Activated CD4-positive, alpha-beta T cell treated with anti-CD3 and anti-CD28 coated beads for 4 hours (primary cell): ENCODE data around the gene KCND1.
A peak's percentile ranks its signal among the peaks of the same experiment; 100 is the strongest.

Experiments
- DNase-seq, 2 donors: peaks; one replicate each; pipeline ENCODE4 v3.0.0-alpha.2; 2020

The KCND1 gene

DNA sequence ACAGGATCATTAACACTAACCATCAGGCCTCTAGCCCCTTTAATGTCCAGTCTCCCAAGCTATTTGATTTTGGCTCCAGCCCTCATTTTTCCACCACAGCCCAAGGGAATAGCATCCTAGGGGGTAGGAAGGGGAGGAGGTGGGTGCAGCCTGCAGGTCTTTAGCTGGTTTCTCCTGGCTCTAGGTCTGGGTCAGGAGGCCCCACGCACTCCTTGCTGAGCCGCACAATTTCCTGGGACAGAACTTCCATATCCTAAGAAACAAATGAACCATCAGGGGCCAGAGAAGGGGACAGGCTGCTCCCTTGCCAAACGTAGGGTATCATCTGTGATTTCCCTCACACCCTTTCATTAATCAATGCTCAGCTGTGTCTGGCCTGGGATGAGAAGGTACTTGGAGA lies 2.4 kb upstream of the KCND1 start:
- DNase-seq, result no peak

DNA sequence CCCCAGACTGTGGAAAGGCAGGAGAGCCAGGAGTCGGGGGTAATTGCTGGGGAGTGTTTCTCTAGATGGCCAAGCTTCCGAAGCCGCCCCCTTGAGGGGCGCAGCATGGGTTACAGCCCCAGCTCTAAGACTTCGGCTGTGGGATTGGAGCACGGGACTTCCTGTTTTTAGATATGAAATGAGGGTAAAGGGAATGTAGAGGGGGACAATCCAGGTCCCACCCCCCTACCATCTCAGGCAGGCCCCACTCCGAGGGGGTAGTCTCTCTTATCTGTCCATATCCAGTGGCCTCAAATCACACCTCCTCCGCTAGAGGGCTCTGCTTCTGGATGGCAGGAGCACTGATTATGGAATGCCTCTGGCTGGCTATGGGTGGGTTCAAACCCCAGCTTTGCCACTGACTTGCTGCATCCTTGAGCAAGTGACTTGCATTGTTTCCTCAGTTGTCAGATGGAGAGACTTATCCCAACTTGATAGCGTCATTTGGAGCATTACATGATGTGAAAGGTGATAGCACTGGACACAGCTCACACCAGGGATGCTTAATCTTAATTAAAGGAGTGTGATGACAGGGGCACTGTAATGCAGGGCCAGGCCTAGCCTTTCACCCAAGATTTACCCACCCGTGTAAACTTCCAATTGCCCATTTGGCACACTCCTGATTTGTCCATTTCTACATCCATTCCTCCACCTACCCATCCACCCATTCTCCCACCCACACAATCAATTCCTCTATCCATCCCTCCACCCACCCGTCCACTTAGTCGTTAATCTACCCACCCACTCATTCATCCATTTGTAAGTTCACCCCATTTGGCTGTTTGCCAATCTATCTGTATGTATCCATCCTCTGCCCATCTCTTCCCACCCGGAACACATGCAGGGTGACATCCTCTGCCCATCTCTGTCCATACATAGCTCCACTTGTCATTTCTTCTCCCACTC lies 848 bp upstream of the KCND1 start:
- DNase-seq, result peak; percentile 20 to 23

GRCh38 chrX:48969471-48969870 lies 2.2 kb downstream of the KCND1 start:
- no peak for DNase-seq

DNA sequence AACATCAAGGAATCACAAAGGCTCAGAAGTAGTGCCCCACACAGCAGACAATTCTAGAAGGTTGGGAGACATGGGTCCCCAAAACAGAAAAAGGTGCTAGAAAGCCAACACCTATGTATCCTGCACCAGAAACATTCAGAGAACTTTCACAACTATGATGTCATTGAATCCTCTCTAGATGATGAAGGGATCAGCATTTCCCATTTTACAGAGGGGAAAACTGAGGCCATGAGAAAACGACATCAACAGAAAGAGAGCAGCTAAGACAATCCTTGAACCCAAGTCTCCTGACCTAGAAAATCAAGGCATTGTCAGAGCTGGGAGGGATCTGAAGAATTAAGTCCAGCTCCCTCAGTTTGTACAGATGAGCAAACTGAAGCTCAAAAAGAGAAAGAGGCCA lies 3.3 kb downstream of the KCND1 start:
- no peak for DNase-seq

GRCh38 chrX:48966796-48967579 lies 4.7 kb downstream of the KCND1 start:
- DNase-seq, result no peak

DNA sequence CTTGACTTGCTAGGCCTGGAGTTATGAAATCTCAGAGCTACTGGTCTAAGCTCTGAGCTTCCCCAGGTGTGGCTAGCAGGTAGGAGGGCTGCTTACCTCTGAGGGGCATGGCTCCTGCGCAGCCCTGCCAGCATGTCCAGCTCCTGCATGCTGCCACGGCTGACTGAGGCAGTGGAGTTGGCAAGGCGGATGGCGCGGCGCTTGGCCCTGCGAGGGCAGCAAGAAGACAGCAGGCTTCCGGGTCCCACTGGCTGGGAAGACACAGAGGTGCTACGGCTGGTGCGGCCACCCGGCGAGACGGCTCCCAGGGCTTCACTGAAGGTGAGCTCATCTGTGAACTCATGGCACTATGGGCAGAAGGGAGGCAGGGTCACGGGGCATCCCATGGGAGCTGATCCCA lies 5.7 kb downstream of the KCND1 start:
- no peak for DNase-seq

DNA sequence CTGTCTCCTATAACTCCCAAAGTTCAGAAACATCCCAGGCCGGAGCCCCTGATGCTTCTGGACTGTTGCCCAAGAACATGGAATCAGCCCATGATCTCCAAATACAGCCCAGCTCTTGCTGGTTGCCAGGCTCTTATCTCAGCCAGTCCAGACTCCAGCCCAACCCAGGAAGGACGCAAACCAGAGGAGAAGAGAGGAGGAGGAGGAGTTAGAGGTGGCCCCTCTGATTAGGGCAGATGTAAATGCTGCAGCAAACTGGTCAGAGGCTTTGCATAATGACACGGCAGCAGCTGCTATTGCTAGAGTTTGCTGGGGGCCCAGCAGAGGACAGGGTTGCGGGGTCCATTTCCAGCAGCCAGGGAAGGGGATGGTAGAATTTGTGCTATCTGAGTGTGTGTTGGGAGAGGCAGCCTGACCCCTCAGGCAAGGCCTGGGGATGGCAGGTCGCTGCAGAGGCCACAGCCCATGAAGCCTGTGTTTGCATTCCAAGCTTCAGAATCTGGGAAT lies 10.0 kb downstream of the KCND1 start:
- DNase-seq, result no peak

DNA sequence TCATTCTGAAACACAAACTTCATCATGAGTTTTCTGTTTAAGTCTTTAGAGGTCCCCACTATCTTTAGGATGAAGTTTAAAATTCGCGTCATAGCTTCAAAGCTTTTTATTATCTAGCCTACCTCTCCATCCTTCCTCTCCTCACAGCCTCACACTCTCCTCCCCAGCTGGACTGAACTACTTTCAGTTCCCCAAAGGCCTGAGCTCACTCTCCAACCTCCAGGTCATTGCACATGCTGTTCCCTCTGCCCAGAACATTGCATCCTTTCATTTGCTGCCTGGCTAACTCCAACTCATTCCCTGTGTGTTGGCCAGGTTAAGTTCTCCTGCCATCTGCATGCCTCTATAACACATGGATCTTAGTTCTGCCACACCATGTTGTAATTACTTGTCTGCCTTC lies 11.4 kb downstream of the KCND1 start:
- no peak for DNase-seq

DNA sequence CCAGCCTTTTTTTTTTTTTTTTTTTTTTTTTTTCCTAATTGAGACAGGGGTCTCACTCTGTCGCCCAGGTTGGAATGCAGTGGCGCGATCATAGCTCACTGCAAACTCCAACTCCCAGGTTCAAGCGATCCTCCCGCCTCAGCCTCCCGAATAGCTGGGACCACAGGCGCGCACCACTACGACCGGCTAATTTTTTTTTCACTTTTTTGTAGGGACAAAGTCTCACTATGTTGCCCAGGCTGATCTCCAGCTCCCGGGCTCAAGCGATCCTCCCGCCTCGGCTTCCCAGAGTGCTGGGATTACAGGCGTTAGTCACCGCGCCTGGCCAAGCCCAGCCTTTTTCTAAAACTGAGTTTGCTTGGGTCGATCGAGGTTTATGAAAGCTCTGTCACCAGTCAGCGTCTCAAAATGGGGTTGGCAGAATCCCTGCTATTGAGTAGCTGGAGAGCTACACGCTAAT lies 13.0 kb downstream of the KCND1 start:
- DNase-seq, result no peak

GRCh38 chrX:48957827-48958634 lies 13.6 kb downstream of the KCND1 start:
- peak; percentile 88 to 93 for DNase-seq

GRCh38 chrX:48957477-48957826 lies 14.2 kb downstream of the KCND1 start, which contains the start of gene OTUD5:
Gene OTUD5, minus strand, starts transcription at chrX:48957607. Its CDS starts 37 bp downstream, at chrX:48957570.
- DNase-seq, result peak; percentile 62 to 69

DNA sequence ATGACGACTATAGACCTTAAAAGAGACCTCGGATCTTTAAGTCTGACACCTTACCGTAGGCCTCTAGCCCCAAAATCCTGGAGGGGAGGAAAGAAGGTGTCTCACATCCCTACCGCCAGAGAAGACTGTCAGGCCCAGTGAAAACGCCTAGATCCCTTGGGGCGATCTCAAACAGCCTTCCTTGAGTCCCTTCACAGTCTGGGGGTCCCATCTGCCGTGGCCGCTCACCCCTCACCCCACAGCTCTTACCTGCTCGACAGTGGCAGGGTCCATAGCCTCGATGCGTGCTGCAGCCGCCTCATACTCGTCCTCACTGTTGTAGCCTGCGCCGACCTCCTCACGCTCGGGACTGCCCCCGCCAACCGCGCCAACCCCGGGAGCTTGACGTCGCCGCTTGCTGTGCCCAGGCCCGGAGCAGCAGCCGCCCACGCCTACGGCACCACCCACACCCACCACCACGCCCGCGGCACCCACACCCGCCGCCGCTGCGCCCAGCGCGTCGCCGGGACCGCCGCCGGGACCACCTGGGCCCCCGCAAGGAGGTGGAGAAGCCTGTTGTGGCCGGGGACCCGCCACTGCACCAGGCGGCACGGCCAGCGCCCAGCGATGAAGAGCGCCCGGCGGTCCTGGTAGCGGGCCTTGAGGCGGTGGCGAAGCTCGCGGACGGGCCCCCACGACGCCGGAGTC lies 14.8 kb downstream of the KCND1 start:
- peak; percentile 57 to 70 for DNase-seq

GRCh38 chrX:48948589-48948988 lies 23.1 kb downstream of the KCND1 start:
- no peak for DNase-seq

DNA sequence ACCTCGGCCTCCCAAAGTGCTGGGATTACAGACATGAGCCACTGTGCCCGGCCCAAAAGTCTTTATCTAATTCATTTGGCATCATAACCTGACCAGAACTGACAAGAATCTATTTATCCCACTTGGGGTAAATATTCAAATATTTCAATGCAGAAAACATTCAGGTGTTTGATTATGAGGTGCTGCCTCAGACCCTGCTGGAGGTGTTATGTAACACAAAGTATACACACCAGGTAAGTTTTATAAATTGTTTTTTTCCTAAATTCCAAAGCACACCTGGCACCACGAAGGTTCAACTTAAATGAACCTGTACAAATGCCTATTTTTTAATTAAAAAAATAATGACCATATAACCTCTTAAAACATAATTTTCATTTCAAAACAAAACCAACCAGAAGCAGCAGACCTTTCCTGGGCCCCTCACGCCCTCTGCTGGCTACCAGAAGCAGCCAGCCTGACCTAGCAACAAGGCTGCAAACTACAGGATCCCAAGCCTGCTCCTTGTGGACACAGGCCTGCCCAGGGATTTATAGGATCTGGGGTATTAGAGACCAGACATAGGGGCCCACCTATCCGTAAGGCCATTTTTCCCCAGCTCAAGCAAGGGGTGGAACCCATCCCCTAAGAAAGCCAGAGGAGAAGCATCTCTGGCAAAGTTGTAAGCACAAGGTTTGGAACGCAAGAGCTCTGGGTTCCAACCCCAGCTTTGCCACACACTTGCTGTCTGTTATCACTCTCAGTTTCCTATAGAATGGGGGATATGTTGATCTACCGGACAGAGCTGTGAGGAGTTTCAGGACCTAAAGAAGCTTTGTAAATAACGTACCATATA lies 25.9 kb downstream of the KCND1 start:
- DNase-seq, result peak; percentile 44 to 51

- no peak for DNase-seq
These were observed 28.7 kb downstream of the KCND1 start for GRCh38 chrX:48942895-48943294.

DNA sequence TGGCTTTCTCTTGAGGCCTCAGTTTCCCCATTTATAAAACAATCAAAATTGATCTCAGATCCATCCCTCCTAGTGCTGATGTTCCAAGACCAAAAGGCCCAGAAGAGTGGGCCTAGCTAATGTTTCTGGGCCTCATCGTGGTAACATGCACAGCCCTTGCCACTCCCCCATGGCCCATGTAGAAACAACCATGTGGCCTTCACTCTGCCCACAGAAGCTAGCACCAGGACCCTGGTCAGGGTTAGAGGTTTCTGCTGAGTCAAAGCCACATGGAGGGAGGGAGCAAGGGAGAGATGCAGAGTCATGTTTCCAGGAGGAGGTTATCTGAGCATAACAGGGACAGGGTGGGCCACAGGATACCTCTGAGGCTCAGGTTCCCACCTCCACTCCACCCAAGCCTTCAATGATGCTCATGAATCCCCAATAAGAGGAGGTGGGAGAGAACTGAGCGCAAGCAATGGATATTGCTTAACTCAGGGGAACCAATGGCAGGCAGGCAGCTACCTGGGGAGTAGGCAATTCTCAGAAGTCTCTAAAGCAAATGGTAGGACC lies 31.2 kb downstream of the KCND1 start:
- DNase-seq, result no peak

GRCh38 chrX:48939524-48940228 lies 32.0 kb downstream of the KCND1 start:
- no peak for DNase-seq

DNA sequence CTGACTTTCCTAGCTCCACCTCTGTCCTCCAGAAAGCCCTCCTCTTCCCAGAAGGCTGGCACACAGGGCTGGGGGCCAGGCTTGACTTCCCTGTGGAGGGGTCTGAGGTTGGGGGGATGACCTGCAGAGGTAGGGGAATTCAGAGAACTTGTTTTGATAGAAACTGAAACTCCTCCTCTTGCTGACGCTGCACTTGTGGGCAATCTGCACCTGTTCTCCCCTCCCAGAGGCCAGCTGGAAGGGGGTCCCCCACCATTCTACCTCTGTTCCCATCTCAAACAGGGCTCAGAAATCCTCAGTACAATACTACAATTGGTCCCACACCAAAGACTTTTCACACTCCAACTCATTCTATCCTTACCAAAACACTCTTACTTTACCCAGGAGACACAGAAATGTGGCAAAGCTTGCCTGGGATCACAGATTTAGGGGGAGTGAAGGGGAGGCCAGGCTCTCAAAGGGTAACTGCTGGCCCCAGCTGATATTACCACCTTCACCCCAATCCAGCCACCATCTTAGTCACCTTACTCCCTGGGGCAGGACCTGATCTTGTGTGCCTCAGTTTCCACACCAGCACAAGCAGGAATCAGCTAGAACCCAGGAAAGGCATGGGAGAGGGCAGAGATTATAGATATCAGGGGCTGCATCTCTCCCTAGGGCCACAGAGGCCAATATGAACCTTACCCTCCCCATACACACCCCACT lies 32.8 kb downstream of the KCND1 start:
- DNase-seq, result peak in 1 of 2 donors; percentile 53
